HepG2 (cell line): ENCODE data around the gene GNB3. TPM values are rescaled to one million over a fixed set of nuclear protein-coding genes. Genes with fewer than 3 reads are reported as not detected.

Experiments
- GATA4 ChIP-seq: sonication (generic); IDR thresholded peaks from 2 replicates; pipeline ENCODE4 v1.6.1; 2016; ENCODE audit warnings: antibody characterized with exemption, low read depth, borderline replicate concordance
- HNRNPLL ChIP-seq: fragments of 200-400 bp; formaldehyde crosslinking; IDR thresholded peaks from 2 replicates; pipeline ENCODE4 v1.6.1; 2017; ENCODE audit warnings: mild to moderate bottlenecking, low read depth, low read length; ENCODE audit not compliant: poor library complexity, severe bottlenecking
- NR2F1 ChIP-seq, 2 experiments: fragments of 450-650 bp in 1 of 2; formaldehyde crosslinking in 1 of 2; IDR thresholded peaks; 2 replicates each; pipeline versions ENCODE4 v1.5.0 to v1.6.1; 2016 to 2020; ENCODE audit warnings: mild to moderate bottlenecking in 1 of 2, missing compliant biosample characterization in 1 of 2, missing genetic modification reagents in 1 of 2, moderate library complexity in 1 of 2
- POLR2G ChIP-seq: fragments of 200-400 bp; formaldehyde crosslinking; IDR thresholded peaks from 2 replicates; pipeline ENCODE4 v1.6.1; 2018; ENCODE audit warnings: mild to moderate bottlenecking, low read depth, low read length, moderate library complexity
- RFXANK ChIP-seq: IDR thresholded peaks from 2 replicates; pipeline ENCODE4 v1.6.1; 2016
- SP1 ChIP-seq, 2 experiments: fragments of 450-650 bp in 1 of 2; sonication (generic) in 1 of 2; formaldehyde crosslinking in 1 of 2; IDR thresholded peaks; 2 replicates each; pipeline versions ENCODE4 v1.4.0 to v1.6.1; 2016 to 2020; ENCODE audit warnings: missing genetic modification reagents in 1 of 2
- SRF ChIP-seq: IDR thresholded peaks from 2 replicates; pipeline ENCODE4 v1.6.1; 2011; ENCODE audit warnings: mild to moderate bottlenecking, low read depth, low read length, moderate library complexity
- STAT5B ChIP-seq: sonication (generic); formaldehyde crosslinking; IDR thresholded peaks from 2 replicates; pipeline ENCODE4 v1.4.0; 2020; ENCODE audit warnings: missing genetic modification reagents
- SYNCRIP ChIP-seq: fragments of 200-400 bp; formaldehyde crosslinking; IDR thresholded peaks from 2 replicates; pipeline ENCODE4 v1.6.1; 2018; ENCODE audit warnings: mild to moderate bottlenecking, low read depth, low read length; ENCODE audit not compliant: insufficient read depth
- XBP1 ChIP-seq: sonication (generic); formaldehyde crosslinking; IDR thresholded peaks from 2 replicates; pipeline ENCODE4 v1.5.0; 2020; ENCODE audit warnings: missing genetic modification reagents
- ZKSCAN8 ChIP-seq: IDR thresholded peaks from 2 replicates; pipeline ENCODE4 v1.6.1; 2016; ENCODE audit warnings: borderline replicate concordance, missing genetic modification reagents, missing compliant biosample characterization
- ZNF20 ChIP-seq: sonication (generic); formaldehyde crosslinking; IDR thresholded peaks from 2 replicates; pipeline ENCODE4 v1.4.0; 2020; ENCODE audit warnings: mild to moderate bottlenecking, moderate library complexity, missing genetic modification reagents
- ZNF234 ChIP-seq: sonication (generic); formaldehyde crosslinking; conservative IDR thresholded peaks from 2 replicates; pipeline ENCODE4 v1.5.1; 2020; ENCODE audit warnings: mild to moderate bottlenecking, missing genetic modification reagents
- ZNF33B ChIP-seq: sonication (generic); formaldehyde crosslinking; IDR thresholded peaks from 2 replicates; pipeline ENCODE4 v1.5.1; 2020; ENCODE audit warnings: mild to moderate bottlenecking, missing genetic modification reagents
- ZNF605 ChIP-seq: sonication (generic); formaldehyde crosslinking; IDR thresholded peaks from 2 replicates; pipeline ENCODE4 v1.8.0; 2022; ENCODE audit warnings: mild to moderate bottlenecking, missing genetic modification reagents
- ZNF788 ChIP-seq: sonication (generic); formaldehyde crosslinking; IDR thresholded peaks from 2 replicates; pipeline ENCODE4 v1.5.0; 2020; ENCODE audit warnings: mild to moderate bottlenecking, missing genetic modification reagents, borderline replicate concordance
- ZSCAN30 ChIP-seq: sonication (generic); formaldehyde crosslinking; IDR thresholded peaks from 2 replicates; pipeline ENCODE4 v1.5.0; 2020; ENCODE audit warnings: mild to moderate bottlenecking, missing genetic modification reagents
- polyA plus RNA-seq, 8 experiments: library from polyadenylated mRNA; depleted of rRNA in 3 of 8; stranded (reverse) in 7 of 8; unstranded in 1 of 8; fragments of >200 nt; fragmentation: Illumina TruSeq in 4 of 8; extraction: Trizol in 4 of 8; gene quantifications; 2 replicates each; pipeline versions ENCODE4 v1.2.1 to v1.2.3, GENCODE V29; 2011 to 2016; ENCODE audit warnings: low read depth in 4 of 8, missing spikeins in 1 of 8, mixed read lengths in 1 of 8; ENCODE audit not compliant: insufficient read depth in 1 of 8
- total RNA-seq, 5 experiments: library from RNA; depleted of rRNA; stranded (reverse); fragments of >200 nt; fragmentation: Illumina TruSeq; extraction: Trizol; gene quantifications; 2 replicates each; pipeline ENCODE4 v1.2.3, GENCODE V29; 2016; ENCODE audit warnings: low read depth in 1 of 5
- TF ChIP-seq, protein P1 (sequence below): sonication (generic); formaldehyde crosslinking; IDR thresholded peaks from 2 replicates; pipeline ENCODE4 v1.4.0; 2020; ENCODE audit warnings: mild to moderate bottlenecking, low read depth, missing genetic modification reagents
- TF ChIP-seq, protein P2 (sequence below): sonication (generic); formaldehyde crosslinking; IDR thresholded peaks from 2 replicates; pipeline ENCODE4 v1.5.1; 2020; ENCODE audit warnings: missing genetic modification reagents, mild to moderate bottlenecking, borderline replicate concordance
- TF ChIP-seq, protein P3 (sequence below), 2 experiments: sonication (generic) in 1 of 2; formaldehyde crosslinking in 1 of 2; IDR thresholded peaks; 2 replicates each; pipeline versions ENCODE4 v1.4.0 to v1.6.1; 2018 to 2020; ENCODE audit warnings: missing genetic modification reagents in 2 of 2, borderline replicate concordance in 1 of 2, low read depth in 1 of 2, mild to moderate bottlenecking in 1 of 2, missing biosample characterization in 1 of 2
- TF ChIP-seq, protein P4 (sequence below): IDR thresholded peaks from 2 replicates; pipeline ENCODE4 v1.4.0; 2020; ENCODE audit warnings: mild to moderate bottlenecking, missing genetic modification reagents

GNB3 gene
- total and polyA plus RNA-seq, 2 of the 13 experiments (the other 11 are each of a cell fraction or from before 2014, with no cell fraction given) = 1.3 to 3.6 TPM

DNA sequence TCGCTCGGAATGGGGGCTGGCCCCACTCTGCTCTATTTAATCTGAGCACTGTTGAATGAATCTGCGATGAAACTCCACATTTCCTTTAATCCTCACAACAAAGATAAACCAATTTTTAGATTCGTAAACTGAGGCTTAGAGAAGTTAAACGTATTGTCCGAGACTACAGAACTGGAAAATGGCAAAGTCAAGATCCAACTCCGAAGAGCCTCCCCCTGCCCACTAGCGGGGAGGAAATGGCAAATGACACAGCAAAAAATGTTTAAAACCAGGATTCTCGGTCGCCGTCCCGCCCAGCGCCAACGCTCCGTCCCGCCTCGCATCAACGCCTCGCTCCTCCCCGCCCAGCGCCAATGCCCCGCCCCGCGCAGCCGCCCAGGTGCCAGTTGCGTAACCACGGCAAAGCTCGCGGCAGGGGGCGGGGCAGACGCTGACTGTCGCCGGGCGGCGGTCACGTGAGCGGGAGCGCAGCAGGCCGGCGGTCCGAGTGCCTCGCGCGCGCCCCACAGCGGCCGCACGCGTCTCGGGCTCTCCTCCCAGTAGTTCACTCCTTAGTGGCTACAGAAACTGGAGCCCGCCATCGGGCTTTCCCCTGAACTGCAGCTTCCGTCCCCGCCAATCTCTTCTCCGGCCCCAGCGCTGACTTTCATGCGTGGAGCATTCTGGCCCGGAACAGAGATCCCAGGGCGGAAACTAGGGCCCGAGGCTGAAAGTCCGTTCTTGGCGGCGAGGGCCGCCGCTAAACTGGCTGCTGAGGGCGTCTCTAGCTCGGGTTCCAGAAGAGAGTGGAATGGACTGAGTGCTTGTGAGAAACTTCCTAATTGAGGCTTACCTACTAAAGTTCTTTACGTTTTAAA lies 50.3 kb downstream of the GNB3 start (continued):
- TF ChIP-seq ZKSCAN8 (CRISPR knock-in tag) (0 out of 2 replicates have a peak, but pooled peaks have one; percentile 36), RFXANK (CRISPR knock-in tag) (no peak), NR2F1 (CRISPR knock-in tag; IDR thresholded peaks at IDR 0.05) (no peak), STAT5B (no peak), XBP1 (CRISPR knock-in tag) (no peak), HNRNPLL (peak; percentile 80), ZNF788 (CRISPR knock-in tag) (peak; percentile 99), SP1 (IDR thresholded peaks at IDR 0.05) (no peak), SP1 (CRISPR knock-in tag; IDR thresholded peaks at IDR 0.05) (peak; percentile 95), SRF (no peak), ZSCAN30 (CRISPR knock-in tag) (no peak), ZNF234 (CRISPR knock-in tag) (no peak), ZNF33B (CRISPR knock-in tag) (no peak; the same call in 1 of the 2 replicates), ZNF605 (CRISPR knock-in tag) (peak; percentile 88), GATA4 (peak; percentile 52; the same call in 1 of the 2 replicates), SYNCRIP (no peak), ZNF20 (no peak), POLR2G (peak; percentile 85)
- TF ChIP-seq, protein P1, sequence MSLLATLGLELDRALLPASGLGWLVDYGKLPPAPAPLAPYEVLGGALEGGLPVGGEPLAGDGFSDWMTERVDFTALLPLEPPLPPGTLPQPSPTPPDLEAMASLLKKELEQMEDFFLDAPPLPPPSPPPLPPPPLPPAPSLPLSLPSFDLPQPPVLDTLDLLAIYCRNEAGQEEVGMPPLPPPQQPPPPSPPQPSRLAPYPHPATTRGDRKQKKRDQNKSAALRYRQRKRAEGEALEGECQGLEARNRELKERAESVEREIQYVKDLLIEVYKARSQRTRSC (CRISPR knock-in tag) = peak; percentile 23; the same call in 1 of the 2 replicates
- TF ChIP-seq, protein P2, sequence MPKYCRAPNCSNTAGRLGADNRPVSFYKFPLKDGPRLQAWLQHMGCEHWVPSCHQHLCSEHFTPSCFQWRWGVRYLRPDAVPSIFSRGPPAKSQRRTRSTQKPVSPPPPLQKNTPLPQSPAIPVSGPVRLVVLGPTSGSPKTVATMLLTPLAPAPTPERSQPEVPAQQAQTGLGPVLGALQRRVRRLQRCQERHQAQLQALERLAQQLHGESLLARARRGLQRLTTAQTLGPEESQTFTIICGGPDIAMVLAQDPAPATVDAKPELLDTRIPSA (CRISPR knock-in tag) = no peak
- TF ChIP-seq, protein P3, sequence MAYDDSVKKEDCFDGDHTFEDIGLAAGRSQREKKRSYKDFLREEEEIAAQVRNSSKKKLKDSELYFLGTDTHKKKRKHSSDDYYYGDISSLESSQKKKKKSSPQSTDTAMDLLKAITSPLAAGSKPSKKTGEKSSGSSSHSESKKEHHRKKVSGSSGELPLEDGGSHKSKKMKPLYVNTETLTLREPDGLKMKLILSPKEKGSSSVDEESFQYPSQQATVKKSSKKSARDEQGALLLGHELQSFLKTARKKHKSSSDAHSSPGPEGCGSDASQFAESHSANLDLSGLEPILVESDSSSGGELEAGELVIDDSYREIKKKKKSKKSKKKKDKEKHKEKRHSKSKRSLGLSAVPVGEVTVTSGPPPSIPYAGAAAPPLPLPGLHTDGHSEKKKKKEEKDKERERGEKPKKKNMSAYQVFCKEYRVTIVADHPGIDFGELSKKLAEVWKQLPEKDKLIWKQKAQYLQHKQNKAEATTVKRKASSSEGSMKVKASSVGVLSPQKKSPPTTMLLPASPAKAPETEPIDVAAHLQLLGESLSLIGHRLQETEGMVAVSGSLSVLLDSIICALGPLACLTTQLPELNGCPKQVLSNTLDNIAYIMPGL (CRISPR knock-in tag; IDR thresholded peaks at IDR 0.05; ENCODE audit: borderline replicate concordance in 1 of 2, low read depth in 1 of 2) = peak; percentile 91 to 93
- TF ChIP-seq, protein P4, sequence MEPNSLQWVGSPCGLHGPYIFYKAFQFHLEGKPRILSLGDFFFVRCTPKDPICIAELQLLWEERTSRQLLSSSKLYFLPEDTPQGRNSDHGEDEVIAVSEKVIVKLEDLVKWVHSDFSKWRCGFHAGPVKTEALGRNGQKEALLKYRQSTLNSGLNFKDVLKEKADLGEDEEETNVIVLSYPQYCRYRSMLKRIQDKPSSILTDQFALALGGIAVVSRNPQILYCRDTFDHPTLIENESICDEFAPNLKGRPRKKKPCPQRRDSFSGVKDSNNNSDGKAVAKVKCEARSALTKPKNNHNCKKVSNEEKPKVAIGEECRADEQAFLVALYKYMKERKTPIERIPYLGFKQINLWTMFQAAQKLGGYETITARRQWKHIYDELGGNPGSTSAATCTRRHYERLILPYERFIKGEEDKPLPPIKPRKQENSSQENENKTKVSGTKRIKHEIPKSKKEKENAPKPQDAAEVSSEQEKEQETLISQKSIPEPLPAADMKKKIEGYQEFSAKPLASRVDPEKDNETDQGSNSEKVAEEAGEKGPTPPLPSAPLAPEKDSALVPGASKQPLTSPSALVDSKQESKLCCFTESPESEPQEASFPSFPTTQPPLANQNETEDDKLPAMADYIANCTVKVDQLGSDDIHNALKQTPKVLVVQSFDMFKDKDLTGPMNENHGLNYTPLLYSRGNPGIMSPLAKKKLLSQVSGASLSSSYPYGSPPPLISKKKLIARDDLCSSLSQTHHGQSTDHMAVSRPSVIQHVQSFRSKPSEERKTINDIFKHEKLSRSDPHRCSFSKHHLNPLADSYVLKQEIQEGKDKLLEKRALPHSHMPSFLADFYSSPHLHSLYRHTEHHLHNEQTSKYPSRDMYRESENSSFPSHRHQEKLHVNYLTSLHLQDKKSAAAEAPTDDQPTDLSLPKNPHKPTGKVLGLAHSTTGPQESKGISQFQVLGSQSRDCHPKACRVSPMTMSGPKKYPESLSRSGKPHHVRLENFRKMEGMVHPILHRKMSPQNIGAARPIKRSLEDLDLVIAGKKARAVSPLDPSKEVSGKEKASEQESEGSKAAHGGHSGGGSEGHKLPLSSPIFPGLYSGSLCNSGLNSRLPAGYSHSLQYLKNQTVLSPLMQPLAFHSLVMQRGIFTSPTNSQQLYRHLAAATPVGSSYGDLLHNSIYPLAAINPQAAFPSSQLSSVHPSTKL (CRISPR knock-in tag) = peak; percentile 81
